ENCODE data around the gene MLXIP.

Gene MLXIP

GRCh38 chr12:122194804-122195203, 116.2 kb downstream of the MLXIP start:
- H3K9me3 ChIP-seq (ENCODE audit: insufficient read depth, low read length, severe bottlenecking): no peaks in the 10 kb centered on the region
- H2AFZ ChIP-seq (ENCODE audit: low read depth, low read length): no peak overlapping the region
- H3K4me3 ChIP-seq (ENCODE audit: low read depth in 1 of 2, low read length in 2 of 2): no peak overlapping the region
- DNase-seq: no peak
- ATAC-seq (ENCODE audit: insufficient read depth, low read depth): no peak
- no peak overlapping the region for H3K27ac ChIP-seq (ENCODE audit: low read length)
- H3K79me2 ChIP-seq (ENCODE audit: insufficient read depth, low read length): no peaks in the 10 kb centered on the region
- no peaks in the 10 kb centered on the region for H4K20me1 ChIP-seq (ENCODE audit: insufficient read depth, low read length)
- no peaks in the 10 kb centered on the region for H3K36me3 ChIP-seq (ENCODE audit: insufficient read depth, low read length)
- no peaks in the 10 kb centered on the region for H3K4me1 ChIP-seq (ENCODE audit: insufficient read depth, low read length)
- H3K27me3 ChIP-seq (ENCODE audit: insufficient read depth, low read length, poor library complexity): peaks cover 3% of the 10 kb centered on the region
- H3K9ac ChIP-seq (ENCODE audit: low read depth, low read length): no peak overlapping the region
- no peak overlapping the region for H3K4me2 ChIP-seq (ENCODE audit: insufficient read depth, low read length)
- no peak for TF ChIP-seq EZH2 (IDR thresholded peaks at IDR 0.05; ENCODE audit: borderline replicate concordance, low read depth, low read length, severe bottlenecking)
- TF ChIP-seq, protein P1, sequence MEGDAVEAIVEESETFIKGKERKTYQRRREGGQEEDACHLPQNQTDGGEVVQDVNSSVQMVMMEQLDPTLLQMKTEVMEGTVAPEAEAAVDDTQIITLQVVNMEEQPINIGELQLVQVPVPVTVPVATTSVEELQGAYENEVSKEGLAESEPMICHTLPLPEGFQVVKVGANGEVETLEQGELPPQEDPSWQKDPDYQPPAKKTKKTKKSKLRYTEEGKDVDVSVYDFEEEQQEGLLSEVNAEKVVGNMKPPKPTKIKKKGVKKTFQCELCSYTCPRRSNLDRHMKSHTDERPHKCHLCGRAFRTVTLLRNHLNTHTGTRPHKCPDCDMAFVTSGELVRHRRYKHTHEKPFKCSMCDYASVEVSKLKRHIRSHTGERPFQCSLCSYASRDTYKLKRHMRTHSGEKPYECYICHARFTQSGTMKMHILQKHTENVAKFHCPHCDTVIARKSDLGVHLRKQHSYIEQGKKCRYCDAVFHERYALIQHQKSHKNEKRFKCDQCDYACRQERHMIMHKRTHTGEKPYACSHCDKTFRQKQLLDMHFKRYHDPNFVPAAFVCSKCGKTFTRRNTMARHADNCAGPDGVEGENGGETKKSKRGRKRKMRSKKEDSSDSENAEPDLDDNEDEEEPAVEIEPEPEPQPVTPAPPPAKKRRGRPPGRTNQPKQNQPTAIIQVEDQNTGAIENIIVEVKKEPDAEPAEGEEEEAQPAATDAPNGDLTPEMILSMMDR (IDR thresholded peaks at IDR 0.05; ENCODE audit: borderline replicate concordance, extremely low read depth, low read length, poor library complexity, severe bottlenecking): no peak

DNA sequence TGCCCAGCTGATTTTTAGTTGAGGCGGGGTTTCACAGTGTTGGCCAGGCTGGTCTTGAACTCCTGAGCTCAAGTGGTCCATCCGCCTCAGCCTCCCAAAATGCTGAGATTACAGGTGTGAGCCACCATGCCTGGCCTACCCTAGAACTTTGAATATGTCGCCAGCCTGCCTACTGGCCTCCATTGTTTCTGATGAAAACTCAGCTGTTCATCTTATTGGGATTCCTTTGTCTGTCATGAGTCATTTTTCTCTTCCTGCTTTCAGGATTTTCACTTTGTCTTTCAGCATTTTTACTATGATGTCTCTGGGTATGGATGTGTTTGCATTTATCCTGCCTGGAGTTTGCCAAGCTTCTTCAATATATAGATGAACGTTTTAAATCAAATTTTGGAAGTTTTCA, 116.8 kb downstream of the MLXIP start:
- Histone ChIP-seq H3K36me3 (ENCODE audit: insufficient read depth, low read length) (no peaks in the 10 kb centered on the region), H3K4me3 (ENCODE audit: low read depth in 1 of 2, low read length in 2 of 2) (no peak overlapping the region), H3K4me2 (ENCODE audit: insufficient read depth, low read length) (no peak overlapping the region), H3K27ac (ENCODE audit: low read length) (no peak overlapping the region), H3K9me3 (ENCODE audit: insufficient read depth, low read length, severe bottlenecking) (no peaks in the 10 kb centered on the region), H3K4me1 (ENCODE audit: insufficient read depth, low read length) (no peaks in the 10 kb centered on the region), H2AFZ (ENCODE audit: low read depth, low read length) (no peak overlapping the region), H3K79me2 (ENCODE audit: insufficient read depth, low read length) (no peaks in the 10 kb centered on the region), H4K20me1 (ENCODE audit: insufficient read depth, low read length) (no peaks in the 10 kb centered on the region), H3K9ac (ENCODE audit: low read depth, low read length) (no peak overlapping the region), H3K27me3 (ENCODE audit: insufficient read depth, low read length, poor library complexity) (peaks cover 3% of the 10 kb centered on the region)
- no peak for TF ChIP-seq EZH2 (IDR thresholded peaks at IDR 0.05; ENCODE audit: borderline replicate concordance, low read depth, low read length, severe bottlenecking)
- TF ChIP-seq, protein P1 (IDR thresholded peaks at IDR 0.05; ENCODE audit: borderline replicate concordance, extremely low read depth, low read length, poor library complexity, severe bottlenecking): no peak
- DNase-seq (no peak), ATAC-seq (ENCODE audit: insufficient read depth, low read depth) (no peak)
